ENCODE results near the gene TLN1. TPM values are rescaled to one million over a fixed set of nuclear protein-coding genes. Genes with fewer than 3 reads are reported as not detected.

Gene TLN1, protein sequence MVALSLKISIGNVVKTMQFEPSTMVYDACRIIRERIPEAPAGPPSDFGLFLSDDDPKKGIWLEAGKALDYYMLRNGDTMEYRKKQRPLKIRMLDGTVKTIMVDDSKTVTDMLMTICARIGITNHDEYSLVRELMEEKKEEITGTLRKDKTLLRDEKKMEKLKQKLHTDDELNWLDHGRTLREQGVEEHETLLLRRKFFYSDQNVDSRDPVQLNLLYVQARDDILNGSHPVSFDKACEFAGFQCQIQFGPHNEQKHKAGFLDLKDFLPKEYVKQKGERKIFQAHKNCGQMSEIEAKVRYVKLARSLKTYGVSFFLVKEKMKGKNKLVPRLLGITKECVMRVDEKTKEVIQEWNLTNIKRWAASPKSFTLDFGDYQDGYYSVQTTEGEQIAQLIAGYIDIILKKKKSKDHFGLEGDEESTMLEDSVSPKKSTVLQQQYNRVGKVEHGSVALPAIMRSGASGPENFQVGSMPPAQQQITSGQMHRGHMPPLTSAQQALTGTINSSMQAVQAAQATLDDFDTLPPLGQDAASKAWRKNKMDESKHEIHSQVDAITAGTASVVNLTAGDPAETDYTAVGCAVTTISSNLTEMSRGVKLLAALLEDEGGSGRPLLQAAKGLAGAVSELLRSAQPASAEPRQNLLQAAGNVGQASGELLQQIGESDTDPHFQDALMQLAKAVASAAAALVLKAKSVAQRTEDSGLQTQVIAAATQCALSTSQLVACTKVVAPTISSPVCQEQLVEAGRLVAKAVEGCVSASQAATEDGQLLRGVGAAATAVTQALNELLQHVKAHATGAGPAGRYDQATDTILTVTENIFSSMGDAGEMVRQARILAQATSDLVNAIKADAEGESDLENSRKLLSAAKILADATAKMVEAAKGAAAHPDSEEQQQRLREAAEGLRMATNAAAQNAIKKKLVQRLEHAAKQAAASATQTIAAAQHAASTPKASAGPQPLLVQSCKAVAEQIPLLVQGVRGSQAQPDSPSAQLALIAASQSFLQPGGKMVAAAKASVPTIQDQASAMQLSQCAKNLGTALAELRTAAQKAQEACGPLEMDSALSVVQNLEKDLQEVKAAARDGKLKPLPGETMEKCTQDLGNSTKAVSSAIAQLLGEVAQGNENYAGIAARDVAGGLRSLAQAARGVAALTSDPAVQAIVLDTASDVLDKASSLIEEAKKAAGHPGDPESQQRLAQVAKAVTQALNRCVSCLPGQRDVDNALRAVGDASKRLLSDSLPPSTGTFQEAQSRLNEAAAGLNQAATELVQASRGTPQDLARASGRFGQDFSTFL (N-terminal part only)
- 100 to 1,000 TPM; 177 to 196 TPM for total RNA-seq

DNA sequence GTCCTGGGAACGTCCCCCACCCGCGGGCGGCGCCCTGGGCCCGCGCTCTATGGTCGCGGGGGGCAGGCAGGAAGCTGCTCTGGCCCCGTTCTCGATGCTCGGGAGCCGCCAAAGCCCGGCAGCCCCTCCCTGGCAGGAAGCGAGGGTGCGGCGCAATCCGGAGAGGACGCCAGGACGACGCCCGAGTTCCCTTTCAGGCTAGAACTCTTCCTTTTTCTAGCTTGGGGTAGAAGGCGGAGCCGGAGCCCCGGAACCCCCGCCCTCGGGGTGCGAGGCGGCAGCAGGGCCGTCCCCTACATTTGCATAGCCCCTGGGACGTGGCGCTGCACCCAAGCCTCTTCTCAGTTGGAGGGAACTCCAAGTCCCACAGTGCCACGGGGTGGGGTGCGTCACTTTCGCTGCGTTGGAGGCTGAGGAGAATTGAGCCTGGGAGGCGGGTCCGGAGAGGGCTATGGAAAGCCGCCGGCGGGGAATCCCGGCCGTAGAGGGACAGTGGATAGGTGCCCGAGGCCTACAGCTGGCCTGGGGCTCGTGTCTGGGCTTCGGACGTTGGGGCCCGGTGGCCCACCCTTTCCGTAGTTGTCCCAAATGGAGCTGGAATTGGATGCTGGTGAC is at the start of gene TLN1, which contains the start of gene CREB3:
TLN1 (minus strand) TSS at position 11 of the 615 bp plus-strand sequence. CDS start 6,501 bp downstream, outside the sequence.
CREB3 (plus strand) TSS at position 482 of the 615 bp plus-strand sequence; CDS start at position 589, 107 bp downstream.
- Histone ChIP-seq H3K27ac (peak within 1 kb of the TSS; percentile 97), H3K4me1 (peaks cover 19% of the 10 kb centered on the region), H3K36me3 (peaks cover 16% of the 10 kb centered on the region), H3K27me3 (no peaks in the 10 kb centered on the region), H3K9ac (ENCODE audit: low read depth in 2 of 2, low read length in 2 of 2) (peak within 1 kb of the TSS; percentile 95 to 96), H3K9me3 (no peaks in the 10 kb centered on the region), H3K4me3 (peak within 1 kb of the TSS; percentile 82)
- TF ChIP-seq, protein P1, sequence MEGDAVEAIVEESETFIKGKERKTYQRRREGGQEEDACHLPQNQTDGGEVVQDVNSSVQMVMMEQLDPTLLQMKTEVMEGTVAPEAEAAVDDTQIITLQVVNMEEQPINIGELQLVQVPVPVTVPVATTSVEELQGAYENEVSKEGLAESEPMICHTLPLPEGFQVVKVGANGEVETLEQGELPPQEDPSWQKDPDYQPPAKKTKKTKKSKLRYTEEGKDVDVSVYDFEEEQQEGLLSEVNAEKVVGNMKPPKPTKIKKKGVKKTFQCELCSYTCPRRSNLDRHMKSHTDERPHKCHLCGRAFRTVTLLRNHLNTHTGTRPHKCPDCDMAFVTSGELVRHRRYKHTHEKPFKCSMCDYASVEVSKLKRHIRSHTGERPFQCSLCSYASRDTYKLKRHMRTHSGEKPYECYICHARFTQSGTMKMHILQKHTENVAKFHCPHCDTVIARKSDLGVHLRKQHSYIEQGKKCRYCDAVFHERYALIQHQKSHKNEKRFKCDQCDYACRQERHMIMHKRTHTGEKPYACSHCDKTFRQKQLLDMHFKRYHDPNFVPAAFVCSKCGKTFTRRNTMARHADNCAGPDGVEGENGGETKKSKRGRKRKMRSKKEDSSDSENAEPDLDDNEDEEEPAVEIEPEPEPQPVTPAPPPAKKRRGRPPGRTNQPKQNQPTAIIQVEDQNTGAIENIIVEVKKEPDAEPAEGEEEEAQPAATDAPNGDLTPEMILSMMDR (IDR thresholded peaks at IDR 0.05): no peak
- DNase-seq: peak; percentile 99
- intact Hi-C loops (cut with DNase I): loop anchor here (5.0 kb wide), 1 partner anchor 70 kb away; no protein-coding TSS in a partner anchor

DNA sequence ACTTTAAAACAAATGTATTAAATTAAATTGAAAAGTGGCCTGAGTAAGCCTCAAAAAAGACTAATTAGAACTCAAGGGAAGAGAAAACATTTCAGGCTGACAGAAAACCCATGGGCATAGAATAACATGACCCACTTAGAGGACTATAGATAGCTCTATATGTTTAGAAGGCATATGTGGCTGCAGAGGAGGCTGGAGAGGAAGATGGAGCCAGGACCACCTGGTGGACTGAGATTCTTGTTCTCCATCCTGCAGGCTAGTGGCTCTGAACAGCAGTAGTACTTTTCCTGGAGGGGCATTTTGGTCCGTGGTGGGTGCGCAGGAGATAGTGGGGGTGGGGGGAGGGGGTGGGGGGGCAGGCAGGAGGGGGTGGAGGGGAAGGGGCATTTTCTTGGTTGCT is 49.1 kb upstream of the TLN1 start:
- no peaks in the 10 kb centered on the region for H3K36me3 ChIP-seq
- H3K4me1 ChIP-seq: no peaks in the 10 kb centered on the region
- intact Hi-C loops (cut with DNase I): no loop called here
- no peak overlapping the region for H3K9ac ChIP-seq (ENCODE audit: low read depth in 2 of 2, low read length in 2 of 2)
- no peak overlapping the region for H3K4me3 ChIP-seq
- H3K27ac ChIP-seq: no peak overlapping the region
- TF ChIP-seq, protein P1 (IDR thresholded peaks at IDR 0.05): no peak
- no peaks in the 10 kb centered on the region for H3K27me3 ChIP-seq
- H3K9me3 ChIP-seq: no peaks in the 10 kb centered on the region
- no peak for DNase-seq

DNA sequence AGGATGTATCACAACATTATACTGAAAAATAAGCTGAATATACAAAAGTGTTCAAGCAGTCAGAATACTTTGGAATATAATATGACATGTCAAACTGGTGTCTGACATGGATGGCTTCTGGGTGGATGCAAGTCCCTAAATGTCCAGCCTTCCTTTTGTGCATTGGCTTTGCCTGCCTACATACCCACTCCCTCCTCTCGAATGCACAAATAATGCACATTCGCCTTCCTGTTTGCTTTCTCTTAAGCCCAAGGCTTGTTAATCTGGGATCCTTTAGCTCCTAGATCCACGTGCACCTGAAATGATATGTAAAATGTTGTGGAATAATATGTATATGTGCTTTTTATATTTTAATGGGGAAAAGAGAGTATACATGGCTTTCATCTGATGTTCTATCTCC is 46.5 kb upstream of the TLN1 start:
- no peak for DNase-seq
- Histone ChIP-seq H3K4me3 (no peak overlapping the region), H3K9me3 (no peaks in the 10 kb centered on the region), H3K36me3 (no peaks in the 10 kb centered on the region), H3K9ac (ENCODE audit: low read depth in 2 of 2, low read length in 2 of 2) (no peak overlapping the region), H3K27me3 (no peaks in the 10 kb centered on the region), H3K27ac (no peak overlapping the region), H3K4me1 (no peaks in the 10 kb centered on the region)
- intact Hi-C loops (cut with DNase I): no loop called here
- TF ChIP-seq, protein P1 (IDR thresholded peaks at IDR 0.05): no peak

DNA sequence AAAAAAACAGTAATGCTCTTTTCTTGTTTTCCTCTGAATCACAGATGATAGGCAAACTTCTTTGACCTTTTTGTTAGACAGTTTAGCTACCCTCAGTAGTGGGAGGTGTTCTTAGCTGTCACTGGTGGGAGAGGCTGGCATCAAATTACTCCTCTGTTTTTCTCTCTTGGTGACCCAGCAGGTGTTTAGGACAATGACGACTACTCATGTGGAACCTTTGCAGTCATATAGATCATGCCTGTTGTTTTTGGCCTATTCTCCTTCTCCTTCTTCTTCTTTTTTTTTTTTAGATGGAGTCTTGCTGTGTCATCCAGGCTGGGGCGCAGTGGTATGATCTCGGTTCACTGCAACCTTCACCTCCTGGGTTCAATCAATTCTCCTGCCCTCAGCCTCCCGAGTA is 44.0 kb upstream of the TLN1 start:
- no peak for DNase-seq
- Histone ChIP-seq H3K4me3 (no peak overlapping the region), H3K4me1 (peaks cover 8% of the 10 kb centered on the region), H3K27me3 (no peaks in the 10 kb centered on the region), H3K27ac (no peak overlapping the region), H3K9ac (ENCODE audit: low read depth in 2 of 2, low read length in 2 of 2) (no peak overlapping the region), H3K36me3 (no peaks in the 10 kb centered on the region), H3K9me3 (no peaks in the 10 kb centered on the region)
- TF ChIP-seq, protein P1 (IDR thresholded peaks at IDR 0.05): no peak
- intact Hi-C loops (cut with DNase I): no loop called here

Data from colonic mucosa (tissue), 4 donors.